Nasal cavity respiratory epithelium epithelial cell of viscerocranial mucosa (primary cell): ENCODE data around the gene TMEM232. TPM values are rescaled to one million over a fixed set of nuclear protein-coding genes. Genes with fewer than 3 reads are reported as not detected.

ENCODE experiments used
- total RNA-seq: library from RNA; depleted of rRNA; stranded (reverse); fragments of >200 nt; gene quantifications from 2 replicates; pipeline ENCODE4 v1.2.3, GENCODE V29; 2014

The TMEM232 gene
- 0.34 and 2.8 TPM in 2 replicates for total RNA-seq

GRCh38 chr5:110726249-110727024, at the start of gene TMEM232:
Gene TMEM232 (minus strand): TSS chr5:110726671. CDS start chr5:110667352, 59,319 bp downstream.

GRCh38 chr5:110738812-110739651, 12.6 kb upstream of the TMEM232 start, which contains the start of gene SLC25A46:
Gene SLC25A46 (plus strand): TSS chr5:110739007. CDS start chr5:110739120, 113 bp downstream.

Other genes with a start within 250 kb of the TMEM232 start
- 42.7 and 73.4 TPM in 2 replicates for gene SLC25A46, start 12.3 kb upstream of the TMEM232 start, total RNA-seq